Activated naive CD4-positive, alpha-beta T cell treated with anti-CD3 and anti-CD28 coated beads, Interleukin-2, amount 10 ng/mL, durations not matched to agents 7 days and 5 days (primary cell): ENCODE data around the gene BCAS3.

Experiments used
- CTCF ChIA-PET: fragments of 350-600 bp; sonication (Branson Sonifier 250); formaldehyde crosslinking; loops from one replicate; lab custom pipeline; 2021; ENCODE audit warnings: antibody characterized with exemption; lab: Charles Lee
- DNase-seq: peaks from one replicate; pipeline ENCODE4 v3.0.0-alpha.2; 2020
- H3K27ac Mint-ChIP-seq: one replicate; pipeline ENCODE4 v1.8.0; 2021; ENCODE audit warnings: mild to moderate bottlenecking, moderate library complexity, mixed read lengths
- H3K27me3 Mint-ChIP-seq: one replicate; pipeline ENCODE4 v1.8.0; 2021; ENCODE audit warnings: mild to moderate bottlenecking, mixed read lengths
- H3K36me3 Mint-ChIP-seq: one replicate; pipeline ENCODE4 v1.8.0; 2021; ENCODE audit warnings: mixed read lengths
- H3K4me1 Mint-ChIP-seq: one replicate; pipeline ENCODE4 v1.8.0; 2021; ENCODE audit warnings: mixed read lengths
- H3K4me3 Mint-ChIP-seq: one replicate; pipeline ENCODE4 v1.8.0; 2021; ENCODE audit warnings: mild to moderate bottlenecking, moderate library complexity, mixed read lengths
- H3K9me3 Mint-ChIP-seq: one replicate; pipeline ENCODE4 v1.8.0; 2021; ENCODE audit warnings: mixed read lengths

BCAS3 gene

GRCh38 chr17:61185385-61185784, 507.7 kb downstream of the BCAS3 start:
- H3K36me3 Mint-ChIP-seq: peaks cover 3% of the 10 kb centered on the region
- CTCF ChIA-PET: no interaction called here
- H3K4me1 Mint-ChIP-seq: peaks cover 13% of the 10 kb centered on the region
- peaks cover 4% of the 10 kb centered on the region for H3K9me3 Mint-ChIP-seq
- no peaks in the 10 kb centered on the region for H3K27me3 Mint-ChIP-seq
- no peak for DNase-seq
- H3K27ac Mint-ChIP-seq: no peak overlapping the region
- H3K4me3 Mint-ChIP-seq: no peak overlapping the region

DNA sequence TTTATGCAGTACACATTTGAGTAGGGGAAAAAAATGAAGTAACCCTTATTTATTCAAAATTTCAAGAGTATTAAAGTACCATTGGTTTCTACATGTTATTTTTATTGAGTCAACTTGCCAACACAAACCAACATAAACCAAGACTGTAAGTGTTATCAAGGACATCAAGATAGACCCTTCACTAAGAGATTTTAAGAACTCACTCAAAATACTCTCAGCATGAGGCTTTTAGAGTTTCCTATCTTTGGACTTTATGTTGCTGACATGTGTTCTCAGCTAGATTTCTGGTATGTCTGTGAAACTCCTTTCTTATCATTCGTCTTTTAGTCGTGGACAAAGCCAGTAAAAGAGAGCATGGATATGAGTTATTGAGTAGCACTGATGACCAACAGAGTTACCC, 509.4 kb downstream of the BCAS3 start:
- Mint-ChIP-seq H3K9me3 (peaks cover 5% of the 10 kb centered on the region), H3K4me1 (peaks cover 13% of the 10 kb centered on the region), H3K36me3 (peaks cover 3% of the 10 kb centered on the region), H3K27me3 (no peaks in the 10 kb centered on the region), H3K4me3 (no peak overlapping the region), H3K27ac (no peak overlapping the region)
- no peak for DNase-seq
- CTCF ChIA-PET: no interaction called here

GRCh38 chr17:61188081-61188480, 510.4 kb downstream of the BCAS3 start:
- H3K27ac Mint-ChIP-seq: no peak overlapping the region
- no peaks in the 10 kb centered on the region for H3K27me3 Mint-ChIP-seq
- H3K4me1 Mint-ChIP-seq: peaks cover 13% of the 10 kb centered on the region
- peaks cover 3% of the 10 kb centered on the region for H3K36me3 Mint-ChIP-seq
- CTCF ChIA-PET: no interaction called here
- no peak overlapping the region for H3K4me3 Mint-ChIP-seq
- no peak for DNase-seq
- peaks cover 8% of the 10 kb centered on the region for H3K9me3 Mint-ChIP-seq

- peaks cover 8% of the 10 kb centered on the region for H3K9me3 Mint-ChIP-seq
- no peak overlapping the region for H3K27ac Mint-ChIP-seq
- H3K4me3 Mint-ChIP-seq: no peak overlapping the region
- no peaks in the 10 kb centered on the region for H3K27me3 Mint-ChIP-seq
- peaks cover 13% of the 10 kb centered on the region for H3K4me1 Mint-ChIP-seq
- no peak for DNase-seq
- peaks cover 3% of the 10 kb centered on the region for H3K36me3 Mint-ChIP-seq
- CTCF ChIA-PET: interaction anchor here (0.6 to 1.5 kb wide), 2 partner anchors 63 to 169 kb away, joined by 3 read pairs; no protein-coding TSS in a partner anchor
These were observed 512.3 kb downstream of the BCAS3 start for GRCh38 chr17:61189968-61190367.

GRCh38 chr17:61196302-61196704, 518.7 kb downstream of the BCAS3 start:
- no peak for DNase-seq
- no peaks in the 10 kb centered on the region for H3K36me3 Mint-ChIP-seq
- H3K4me3 Mint-ChIP-seq: no peak overlapping the region
- CTCF ChIA-PET: no interaction called here
- peaks cover 4% of the 10 kb centered on the region for H3K9me3 Mint-ChIP-seq
- H3K27ac Mint-ChIP-seq: no peak overlapping the region
- no peaks in the 10 kb centered on the region for H3K4me1 Mint-ChIP-seq
- H3K27me3 Mint-ChIP-seq: no peaks in the 10 kb centered on the region

DNA sequence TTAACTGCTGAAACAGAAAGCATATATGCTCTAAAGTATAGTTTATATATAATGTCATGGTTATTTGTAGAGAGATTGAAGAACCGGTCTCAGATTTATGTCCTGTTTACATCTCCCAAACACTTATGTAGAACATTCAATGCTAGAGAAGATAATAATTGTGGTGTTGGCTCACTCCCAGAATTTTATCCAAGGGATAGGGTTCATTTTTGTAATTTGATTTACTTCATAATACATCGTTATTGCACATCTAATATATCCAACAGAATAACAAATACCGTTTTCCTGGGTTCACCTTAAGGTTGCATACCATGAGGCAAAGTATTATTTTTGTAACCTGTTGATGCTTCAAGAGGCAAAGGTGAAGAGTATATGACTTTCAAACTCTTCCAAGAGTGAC, 519.1 kb downstream of the BCAS3 start:
- no peaks in the 10 kb centered on the region for H3K36me3 Mint-ChIP-seq
- DNase-seq: no peak
- no peak overlapping the region for H3K27ac Mint-ChIP-seq
- H3K4me3 Mint-ChIP-seq: no peak overlapping the region
- peaks cover 3% of the 10 kb centered on the region for H3K9me3 Mint-ChIP-seq
- no peaks in the 10 kb centered on the region for H3K27me3 Mint-ChIP-seq
- H3K4me1 Mint-ChIP-seq: no peaks in the 10 kb centered on the region
- CTCF ChIA-PET: no interaction called here

DNA sequence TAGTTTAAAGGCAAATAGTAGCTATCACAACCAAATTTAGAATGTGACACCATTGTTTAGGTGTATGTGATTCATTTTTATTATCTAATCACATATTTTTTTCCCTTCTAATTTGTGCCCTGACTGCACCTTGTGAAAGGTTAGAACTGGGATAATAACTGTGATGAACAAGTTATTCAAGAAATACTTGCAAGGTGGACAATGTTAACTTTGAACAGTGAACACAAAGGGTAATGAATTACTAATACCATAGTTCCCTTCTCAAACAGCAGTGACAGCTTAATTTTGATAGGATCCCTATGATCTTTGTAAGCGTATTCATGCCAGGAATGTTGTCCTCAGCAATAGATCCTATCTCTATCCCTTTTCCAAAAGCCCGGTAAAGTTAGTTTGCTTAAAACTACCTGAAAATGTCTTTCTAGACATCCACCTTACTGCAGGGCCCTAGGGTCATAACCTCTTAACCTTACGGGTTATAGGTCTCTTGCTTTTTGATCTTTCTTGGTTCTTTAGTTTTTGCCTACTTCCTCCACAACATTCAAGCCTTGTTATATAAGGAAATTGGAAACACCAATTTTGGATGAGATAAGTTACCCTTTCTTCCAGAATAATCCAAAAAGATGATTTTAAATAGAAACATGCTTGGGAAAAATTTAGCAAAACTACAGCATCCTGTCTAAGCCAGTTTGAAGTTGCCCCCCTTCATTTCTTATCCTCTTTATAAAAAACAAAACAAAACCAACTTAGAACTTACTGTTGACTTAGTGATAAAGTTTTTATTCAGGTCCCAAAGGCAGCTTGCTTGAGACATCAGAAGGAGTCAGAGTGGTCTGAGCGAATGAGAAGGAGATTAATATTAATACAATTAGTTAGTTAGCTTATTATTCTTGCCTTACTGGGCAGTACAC, 522.0 kb downstream of the BCAS3 start:
- no peak overlapping the region for H3K4me3 Mint-ChIP-seq
- H3K27me3 Mint-ChIP-seq: no peaks in the 10 kb centered on the region

GRCh38 chr17:61200339-61200715, 522.7 kb downstream of the BCAS3 start:
- no peak for DNase-seq
- Mint-ChIP-seq H3K4me1 (no peaks in the 10 kb centered on the region), H3K36me3 (no peaks in the 10 kb centered on the region), H3K4me3 (no peak overlapping the region), H3K27me3 (no peaks in the 10 kb centered on the region), H3K9me3 (no peaks in the 10 kb centered on the region), H3K27ac (no peak overlapping the region)
- CTCF ChIA-PET: no interaction called here

More for the DNA sequence above, 522.0 kb downstream of the BCAS3 start:
- Mint-ChIP-seq H3K36me3 (no peaks in the 10 kb centered on the region), H3K9me3 (no peaks in the 10 kb centered on the region), H3K4me1 (no peaks in the 10 kb centered on the region), H3K27ac (no peak overlapping the region)
- no peak for DNase-seq
- CTCF ChIA-PET: no interaction called here

- Mint-ChIP-seq H3K4me1 (no peaks in the 10 kb centered on the region), H3K27me3 (no peaks in the 10 kb centered on the region), H3K36me3 (no peaks in the 10 kb centered on the region), H3K27ac (no peak overlapping the region), H3K9me3 (no peaks in the 10 kb centered on the region), H3K4me3 (no peak overlapping the region)
- DNase-seq: no peak
- CTCF ChIA-PET: no interaction called here
These were observed 523.6 kb downstream of the BCAS3 start for GRCh38 chr17:61201211-61201610.

GRCh38 chr17:61202564-61202963, 524.9 kb downstream of the BCAS3 start:
- no peaks in the 10 kb centered on the region for H3K36me3 Mint-ChIP-seq
- DNase-seq: no peak
- CTCF ChIA-PET: no interaction called here
- H3K9me3 Mint-ChIP-seq: no peaks in the 10 kb centered on the region
- H3K4me3 Mint-ChIP-seq: no peak overlapping the region
- no peaks in the 10 kb centered on the region for H3K4me1 Mint-ChIP-seq
- H3K27ac Mint-ChIP-seq: no peak overlapping the region
- no peaks in the 10 kb centered on the region for H3K27me3 Mint-ChIP-seq

GRCh38 chr17:61203671-61204131, 526.0 kb downstream of the BCAS3 start:
- H3K36me3 Mint-ChIP-seq: no peaks in the 10 kb centered on the region
- no peaks in the 10 kb centered on the region for H3K4me1 Mint-ChIP-seq
- CTCF ChIA-PET: no interaction called here
- no peak overlapping the region for H3K4me3 Mint-ChIP-seq
- DNase-seq: no peak
- no peak overlapping the region for H3K27ac Mint-ChIP-seq
- no peaks in the 10 kb centered on the region for H3K27me3 Mint-ChIP-seq
- no peaks in the 10 kb centered on the region for H3K9me3 Mint-ChIP-seq

- CTCF ChIA-PET: no interaction called here
- Mint-ChIP-seq H3K36me3 (no peaks in the 10 kb centered on the region), H3K27me3 (no peaks in the 10 kb centered on the region), H3K9me3 (no peaks in the 10 kb centered on the region), H3K4me1 (no peaks in the 10 kb centered on the region), H3K4me3 (no peak overlapping the region), H3K27ac (no peak overlapping the region)
- no peak for DNase-seq
These were observed 526.8 kb downstream of the BCAS3 start for GRCh38 chr17:61204456-61204855.

GRCh38 chr17:61205401-61205800, 527.8 kb downstream of the BCAS3 start:
- CTCF ChIA-PET: no interaction called here

GRCh38 chr17:61205931-61206330, 528.3 kb downstream of the BCAS3 start:
- no peak for DNase-seq
- Mint-ChIP-seq H3K4me3 (no peak overlapping the region), H3K27me3 (no peaks in the 10 kb centered on the region)

More at GRCh38 chr17:61205401-61205800, 527.8 kb downstream of the BCAS3 start:
- Mint-ChIP-seq H3K4me3 (no peak overlapping the region), H3K36me3 (no peaks in the 10 kb centered on the region), H3K27ac (no peak overlapping the region), H3K4me1 (no peaks in the 10 kb centered on the region), H3K27me3 (no peaks in the 10 kb centered on the region), H3K9me3 (no peaks in the 10 kb centered on the region)
- DNase-seq: no peak

DNA sequence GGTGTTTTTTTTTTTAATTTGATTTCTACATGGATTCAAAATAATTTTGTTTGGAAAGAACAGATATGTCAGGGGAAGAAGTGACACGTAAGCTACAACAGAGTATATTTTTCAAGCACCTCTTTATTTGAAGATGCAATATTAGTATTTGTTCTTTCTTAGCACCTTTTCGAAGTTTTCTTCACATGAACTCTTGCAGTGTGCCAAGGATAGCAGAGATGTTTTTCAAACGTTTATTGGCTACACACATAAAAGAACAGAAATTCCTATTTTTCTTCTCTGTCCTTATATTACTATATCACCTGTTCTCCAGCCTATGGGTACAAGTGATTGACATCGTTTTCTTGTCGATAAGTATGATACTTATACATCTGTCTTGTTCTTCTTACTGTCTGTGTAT, 529.3 kb downstream of the BCAS3 start:
- Mint-ChIP-seq H3K9me3 (no peaks in the 10 kb centered on the region), H3K4me1 (no peaks in the 10 kb centered on the region), H3K36me3 (no peaks in the 10 kb centered on the region), H3K27me3 (no peaks in the 10 kb centered on the region), H3K4me3 (no peak overlapping the region), H3K27ac (no peak overlapping the region)
- CTCF ChIA-PET: no interaction called here
- DNase-seq: no peak

More at GRCh38 chr17:61205931-61206330, 528.3 kb downstream of the BCAS3 start:
- H3K9me3 Mint-ChIP-seq: no peaks in the 10 kb centered on the region
- H3K36me3 Mint-ChIP-seq: no peaks in the 10 kb centered on the region
- no peak overlapping the region for H3K27ac Mint-ChIP-seq
- CTCF ChIA-PET: no interaction called here
- H3K4me1 Mint-ChIP-seq: no peaks in the 10 kb centered on the region
